NT2/D1 (cell line): ENCODE measurements around the gene CADPS2.

ENCODE experiments used
- SUZ12 ChIP-seq: IDR thresholded peaks from 2 replicates; pipeline ENCODE4 v1.6.1; 2011; ENCODE audit not compliant: insufficient read length, insufficient read depth; ENCODE audit errors: extremely low read depth
- YY1 ChIP-seq: IDR thresholded peaks from 2 replicates; pipeline ENCODE4 v1.6.1; 2011; ENCODE audit not compliant: insufficient read length, insufficient read depth
- ZNF274 ChIP-seq: IDR thresholded peaks from 2 replicates; pipeline ENCODE4 v1.6.1; 2011; ENCODE audit warnings: mild to moderate bottlenecking, low read depth, low read length

DNA sequence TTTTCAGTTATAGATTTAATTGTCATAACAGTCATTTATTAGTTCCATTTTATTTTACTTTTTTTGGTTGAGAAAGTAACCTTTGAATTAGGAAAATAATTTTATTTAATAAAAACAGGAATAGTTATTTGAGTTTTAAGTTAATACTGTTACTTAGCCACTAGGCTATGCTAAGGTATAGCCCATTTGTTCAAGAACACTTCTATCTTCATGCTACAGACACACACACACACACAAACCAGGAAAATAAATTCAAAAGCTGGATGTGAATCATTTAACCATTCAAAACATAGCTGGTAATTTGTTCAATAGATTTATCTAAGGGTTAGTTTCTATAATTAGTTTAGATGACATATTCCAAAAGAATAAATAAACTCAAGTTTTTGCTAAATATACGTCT lies 335.7 kb downstream of the CADPS2 start:
- TF ChIP-seq SUZ12 (no peak), YY1 (no peak), ZNF274 (no peak)
